Stimulated activated CD4-positive, alpha-beta T cell treated with anti-CD3 and anti-CD28 coated beads, TNF-alpha, amount 100 ng/mL, for 24 hours (primary cell): ENCODE measurements around the gene EFNA1.

ENCODE experiments used
- DNase-seq, 3 experiments: peaks; one replicate each; pipeline ENCODE4 v3.0.0-alpha.2; 2020; ENCODE audit warnings: low read depth in 3 of 3

Gene EFNA1

DNA sequence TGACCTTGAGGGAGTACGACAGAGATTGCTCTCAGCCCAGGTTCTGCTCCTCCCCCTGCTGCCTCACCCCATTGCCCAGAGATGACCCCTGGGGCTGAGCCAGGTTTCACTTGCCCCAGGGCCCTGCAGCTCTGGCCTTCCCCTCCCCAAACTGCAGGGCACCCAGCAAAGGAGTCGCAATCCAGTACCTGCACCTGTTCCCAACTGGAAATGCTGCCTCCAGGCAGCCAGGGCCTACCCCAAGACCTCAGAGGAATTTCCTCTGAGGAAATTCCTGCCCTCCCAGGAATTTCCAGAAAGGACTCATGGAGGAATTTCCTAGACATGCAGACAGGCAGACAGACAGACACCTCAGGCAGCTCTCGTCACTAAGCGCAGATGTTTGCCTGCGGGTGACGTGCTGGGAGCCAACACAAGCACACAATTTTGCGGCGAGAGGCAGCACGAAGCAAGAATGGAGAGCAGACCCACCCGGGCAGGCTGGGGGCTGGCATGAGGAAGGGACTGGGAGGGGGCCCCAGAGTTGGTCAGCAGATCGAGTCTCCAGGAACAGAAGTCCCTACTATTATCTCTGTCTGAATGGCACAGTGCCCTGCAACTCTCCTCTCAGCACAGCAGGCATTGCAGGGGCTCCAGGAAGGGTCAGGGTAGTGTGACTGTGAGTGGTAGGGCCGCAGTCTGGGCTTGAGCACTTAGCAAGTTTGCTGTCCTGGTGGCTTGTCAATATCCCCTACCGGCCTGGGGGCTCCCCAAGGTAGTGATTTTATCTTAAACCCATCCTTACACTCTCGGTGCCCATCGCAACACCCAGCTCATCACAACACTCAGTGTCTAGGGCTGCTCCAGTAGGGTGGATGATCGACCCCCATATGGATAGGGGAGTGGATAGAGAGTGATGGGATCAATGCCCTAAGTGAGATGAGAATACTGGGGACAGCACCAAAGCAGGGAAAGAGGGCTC lies 2.9 kb upstream of the EFNA1 start:
- no peak for DNase-seq

DNA sequence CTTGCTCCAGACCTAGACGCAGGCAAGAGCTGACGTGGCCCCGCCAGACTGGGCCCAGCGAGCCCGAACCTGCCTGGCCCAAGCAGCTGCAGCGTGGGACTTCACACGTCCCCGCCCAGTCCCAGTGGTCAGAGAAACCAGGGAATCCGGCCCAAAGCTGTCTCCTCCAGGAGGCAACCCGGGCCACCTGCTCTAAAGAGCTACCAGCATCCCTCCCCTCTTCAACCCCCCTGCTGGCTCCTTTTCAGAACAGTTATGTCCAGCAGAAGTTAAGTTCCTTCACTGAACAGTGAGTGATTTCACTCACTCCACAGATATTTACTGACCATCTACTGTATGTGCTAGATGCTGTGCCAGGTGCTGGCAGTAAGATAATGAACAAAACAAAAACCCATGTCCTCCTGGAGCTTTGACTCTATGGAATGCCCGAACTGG lies 2.1 kb upstream of the EFNA1 start:
- DNase-seq = no peak

DNA sequence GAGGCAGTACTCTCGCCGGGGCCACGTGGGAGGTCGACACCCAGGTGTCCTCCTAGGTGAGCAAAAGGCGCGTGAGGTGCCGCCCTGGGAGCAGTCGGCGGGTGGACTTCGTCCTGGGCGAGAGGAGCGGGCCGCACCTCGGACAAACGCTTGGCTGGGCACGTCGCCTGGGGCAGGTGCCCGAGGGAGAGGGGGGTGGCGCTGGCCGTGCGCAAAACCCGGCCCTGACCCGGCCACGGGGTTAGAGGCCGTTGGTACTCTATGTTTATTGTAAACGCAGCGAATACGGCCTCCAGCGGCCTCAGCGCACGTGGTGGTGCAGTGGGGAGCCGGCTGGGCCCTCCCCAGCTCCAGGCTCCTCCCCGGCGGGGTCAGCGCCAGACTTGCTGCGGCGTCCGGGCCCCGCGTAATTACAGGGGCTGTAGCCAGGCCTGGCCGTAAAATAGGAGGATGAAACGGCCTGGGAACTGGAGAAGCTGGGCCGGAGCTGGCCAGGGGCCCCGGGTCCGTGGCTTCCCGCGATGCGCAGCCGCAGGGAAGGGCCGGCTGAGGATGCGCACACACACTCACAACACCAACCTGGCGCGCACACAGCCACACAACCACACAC lies 1.6 kb upstream of the EFNA1 start:
- no peak for DNase-seq

DNA sequence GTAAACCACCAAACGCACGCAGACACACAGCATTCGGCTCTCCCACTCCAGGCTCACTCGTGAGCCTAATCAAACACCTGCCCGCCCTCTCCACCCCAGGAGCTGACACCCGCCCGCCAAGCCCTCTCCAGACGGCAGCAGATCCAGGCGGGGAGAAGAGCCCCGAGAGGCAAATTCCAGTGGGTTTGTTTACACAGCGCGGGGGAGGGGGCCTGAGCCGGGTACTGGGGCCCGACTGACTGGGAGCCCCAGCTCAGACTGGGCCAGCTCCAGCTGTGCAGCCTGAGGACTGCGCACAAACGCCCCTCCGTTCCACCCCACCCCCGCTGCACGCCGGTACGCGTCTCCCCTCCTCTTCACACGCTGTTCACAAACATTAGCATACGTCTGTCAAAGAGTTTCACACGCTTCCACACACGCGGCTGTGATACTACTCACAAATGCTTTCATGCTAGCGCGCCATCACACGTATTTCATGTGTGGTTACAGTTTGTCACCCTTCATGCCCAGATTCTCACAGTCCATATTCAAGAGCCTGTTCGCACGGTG lies 1.0 kb upstream of the EFNA1 start:
- peak in 1 of 3 experiments; percentile 5 for DNase-seq

DNA sequence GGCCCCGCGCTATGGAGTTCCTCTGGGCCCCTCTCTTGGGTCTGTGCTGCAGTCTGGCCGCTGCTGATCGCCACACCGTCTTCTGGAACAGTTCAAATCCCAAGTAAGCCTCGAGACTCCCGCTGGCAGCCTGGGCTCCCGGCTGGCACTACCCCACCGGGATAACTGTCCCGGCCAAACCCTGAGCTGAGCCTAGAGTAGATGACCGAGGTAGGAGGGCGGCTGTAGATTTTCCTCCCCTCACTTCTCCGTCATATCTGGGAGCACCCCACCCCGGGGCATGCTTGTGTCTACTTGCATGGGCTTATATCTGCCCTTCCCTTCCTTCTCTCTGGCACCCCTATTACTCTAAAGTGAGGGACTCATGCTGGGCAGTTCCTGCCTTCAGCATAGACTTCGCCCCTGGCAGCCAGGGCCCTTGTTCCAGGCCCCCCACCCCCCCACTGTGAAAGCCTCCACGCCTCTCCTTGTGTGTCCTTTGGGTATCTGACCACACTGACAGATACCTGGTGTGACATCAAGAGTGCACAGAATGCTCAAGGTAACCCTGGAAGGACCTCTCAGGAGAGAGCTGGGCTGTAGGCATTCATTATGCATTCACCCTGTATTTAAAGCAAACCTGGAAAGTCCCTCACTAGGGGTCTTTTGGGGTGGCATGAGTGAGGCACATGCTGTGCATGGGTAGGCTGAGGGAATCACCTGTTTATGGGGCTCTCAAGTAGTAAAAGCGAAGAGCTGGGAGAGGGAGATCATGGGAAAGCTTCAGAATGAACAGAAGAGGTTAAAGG lies 485 bp downstream of the EFNA1 start:
- no peak for DNase-seq

DNA sequence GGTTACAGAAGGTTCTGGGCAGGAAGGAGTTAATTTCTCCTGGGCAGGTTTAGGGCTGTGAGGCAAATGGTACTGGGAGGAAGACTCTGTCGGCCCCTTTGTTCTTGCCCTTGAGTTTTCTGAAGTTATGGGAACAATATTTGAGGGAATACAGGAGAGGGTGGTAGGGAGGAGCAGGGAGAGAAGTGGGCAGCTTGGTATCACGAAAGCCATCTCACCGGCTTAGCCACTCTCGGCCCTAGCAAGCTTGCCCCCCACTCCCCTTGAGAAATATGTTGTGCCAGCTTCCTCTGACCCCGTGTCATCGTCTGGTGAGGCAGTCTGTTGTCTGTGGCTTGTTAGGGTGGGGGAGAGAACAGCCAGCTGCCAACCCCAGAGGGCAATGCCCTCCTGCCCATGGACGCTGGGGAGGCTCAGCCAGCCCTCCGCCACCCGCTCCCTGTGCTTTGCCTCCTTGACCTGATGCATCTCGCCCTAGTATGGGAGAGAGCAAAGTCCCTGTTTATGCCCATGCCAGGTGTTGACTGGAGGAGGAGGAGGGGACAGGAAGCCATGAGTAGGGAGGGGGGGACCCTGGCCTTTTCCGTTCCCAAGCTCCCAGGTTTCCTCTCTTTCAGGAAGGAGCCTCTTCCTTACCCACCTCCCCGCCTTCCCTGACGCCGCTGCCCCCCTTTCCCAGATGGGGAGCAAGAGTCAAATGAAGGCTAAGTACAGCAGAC lies 1.2 kb downstream of the EFNA1 start:
- DNase-seq = no peak

DNA sequence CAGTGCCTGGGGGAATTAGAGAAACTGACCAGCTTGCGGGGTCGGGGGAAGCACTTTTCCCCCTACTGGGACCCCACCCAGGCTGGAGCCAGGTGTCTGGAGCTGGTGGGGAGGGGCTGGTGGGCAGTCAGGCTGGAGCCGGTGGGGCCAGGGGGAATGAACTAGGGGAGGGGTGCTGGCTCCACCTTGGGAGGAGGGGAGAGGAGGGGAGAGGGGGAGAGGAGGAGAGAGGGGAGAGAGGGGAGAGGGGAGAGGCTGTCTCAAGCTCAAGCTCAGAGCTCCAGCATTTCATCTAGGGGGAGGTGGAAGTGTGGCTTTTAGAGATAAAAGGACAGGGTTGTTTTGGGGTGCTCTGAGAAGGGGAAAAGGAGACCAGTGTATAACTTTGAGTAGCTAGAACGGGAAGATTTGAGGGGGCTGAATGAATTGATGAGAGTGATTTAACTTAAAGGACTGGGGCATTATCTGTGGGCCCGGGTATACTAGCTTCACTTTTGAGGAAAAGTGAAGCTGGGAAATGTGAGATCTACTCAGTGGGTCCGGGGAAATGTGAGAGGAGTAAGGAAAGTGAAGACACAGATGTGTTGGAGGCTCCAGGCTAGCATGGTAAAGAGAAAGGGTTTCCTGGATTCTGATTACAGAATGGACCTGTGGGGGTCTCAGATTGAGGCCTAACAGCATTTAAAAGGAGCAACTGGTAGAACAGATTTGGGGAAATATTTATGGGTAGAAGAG lies 2.8 kb downstream of the EFNA1 start:
- no peak for DNase-seq

DNA sequence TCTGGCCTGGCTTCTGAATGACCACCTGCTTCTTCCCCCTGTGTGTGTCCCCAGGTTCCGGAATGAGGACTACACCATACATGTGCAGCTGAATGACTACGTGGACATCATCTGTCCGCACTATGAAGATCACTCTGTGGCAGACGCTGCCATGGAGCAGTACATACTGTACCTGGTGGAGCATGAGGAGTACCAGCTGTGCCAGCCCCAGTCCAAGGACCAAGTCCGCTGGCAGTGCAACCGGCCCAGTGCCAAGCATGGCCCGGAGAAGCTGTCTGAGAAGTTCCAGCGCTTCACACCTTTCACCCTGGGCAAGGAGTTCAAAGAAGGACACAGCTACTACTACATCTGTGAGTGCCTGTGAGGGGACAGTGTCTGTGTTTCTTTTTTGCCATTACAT lies 3.6 kb downstream of the EFNA1 start:
- DNase-seq = no peak

DNA sequence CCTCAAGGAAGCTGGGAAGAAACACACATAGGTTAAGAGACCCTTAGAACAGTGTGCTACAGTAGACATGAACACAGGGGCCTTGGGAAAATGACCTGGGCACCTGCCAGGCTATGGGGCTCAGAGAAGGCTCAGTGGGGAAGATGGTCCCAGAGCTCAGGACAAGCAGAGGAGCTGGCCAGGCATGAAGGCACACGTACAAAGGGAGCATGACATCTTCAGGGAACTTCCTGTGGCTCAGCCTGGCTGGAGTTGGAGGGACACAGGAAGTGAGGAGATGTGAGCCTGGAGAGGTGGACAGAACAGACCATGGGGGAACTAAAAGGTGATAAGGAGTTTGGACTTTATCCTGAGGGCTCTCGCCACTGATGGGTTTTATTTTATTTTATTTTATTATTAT lies 4.2 kb downstream of the EFNA1 start:
- DNase-seq = no peak

DNA sequence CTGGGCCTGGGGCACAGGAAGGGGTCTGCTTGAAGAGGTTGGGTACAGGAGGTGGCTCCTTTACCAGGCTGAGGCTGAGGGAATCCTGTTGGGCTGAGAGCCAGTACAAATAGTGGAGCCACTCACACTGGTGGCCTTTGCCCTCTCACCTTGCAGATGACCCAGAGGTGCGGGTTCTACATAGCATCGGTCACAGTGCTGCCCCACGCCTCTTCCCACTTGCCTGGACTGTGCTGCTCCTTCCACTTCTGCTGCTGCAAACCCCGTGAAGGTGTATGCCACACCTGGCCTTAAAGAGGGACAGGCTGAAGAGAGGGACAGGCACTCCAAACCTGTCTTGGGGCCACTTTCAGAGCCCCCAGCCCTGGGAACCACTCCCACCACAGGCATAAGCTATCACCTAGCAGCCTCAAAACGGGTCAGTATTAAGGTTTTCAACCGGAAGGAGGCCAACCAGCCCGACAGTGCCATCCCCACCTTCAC lies 6.2 kb downstream of the EFNA1 start:
- DNase-seq = no peak

DNA sequence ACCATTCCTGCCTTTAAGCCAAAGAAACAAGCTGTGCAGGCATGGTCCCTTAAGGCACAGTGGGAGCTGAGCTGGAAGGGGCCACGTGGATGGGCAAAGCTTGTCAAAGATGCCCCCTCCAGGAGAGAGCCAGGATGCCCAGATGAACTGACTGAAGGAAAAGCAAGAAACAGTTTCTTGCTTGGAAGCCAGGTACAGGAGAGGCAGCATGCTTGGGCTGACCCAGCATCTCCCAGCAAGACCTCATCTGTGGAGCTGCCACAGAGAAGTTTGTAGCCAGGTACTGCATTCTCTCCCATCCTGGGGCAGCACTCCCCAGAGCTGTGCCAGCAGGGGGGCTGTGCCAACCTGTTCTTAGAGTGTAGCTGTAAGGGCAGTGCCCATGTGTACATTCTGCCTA lies 6.6 kb downstream of the EFNA1 start:
- DNase-seq = no peak

DNA sequence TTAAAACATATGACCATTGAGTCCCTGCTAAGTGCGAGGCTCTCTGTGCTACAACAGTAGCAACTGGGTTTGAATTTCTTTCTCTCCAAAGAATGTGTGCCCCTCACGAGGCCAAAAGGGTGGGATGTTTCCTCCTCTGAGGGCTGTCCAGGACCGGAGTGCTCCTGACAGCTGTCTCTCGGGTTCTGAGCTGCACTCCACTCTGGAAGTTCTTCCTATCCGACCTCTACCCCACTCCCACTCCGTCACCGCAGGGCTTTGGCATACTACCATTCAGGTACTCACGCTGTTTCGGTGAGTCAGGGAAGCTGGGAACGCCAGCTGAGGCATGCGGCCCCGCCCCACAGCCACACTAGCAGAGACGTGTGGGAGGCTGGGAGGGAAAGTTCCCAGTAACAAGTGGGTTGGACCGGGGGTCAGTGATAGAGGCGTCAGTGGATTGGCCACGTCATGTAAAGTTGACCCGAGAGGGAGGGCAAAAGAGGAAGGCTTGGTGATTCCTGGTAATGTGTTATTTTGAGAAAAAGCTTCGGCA lies 7.3 kb downstream of the EFNA1 start:
- DNase-seq = peak; percentile 57 to 87 (median 65)

DNA sequence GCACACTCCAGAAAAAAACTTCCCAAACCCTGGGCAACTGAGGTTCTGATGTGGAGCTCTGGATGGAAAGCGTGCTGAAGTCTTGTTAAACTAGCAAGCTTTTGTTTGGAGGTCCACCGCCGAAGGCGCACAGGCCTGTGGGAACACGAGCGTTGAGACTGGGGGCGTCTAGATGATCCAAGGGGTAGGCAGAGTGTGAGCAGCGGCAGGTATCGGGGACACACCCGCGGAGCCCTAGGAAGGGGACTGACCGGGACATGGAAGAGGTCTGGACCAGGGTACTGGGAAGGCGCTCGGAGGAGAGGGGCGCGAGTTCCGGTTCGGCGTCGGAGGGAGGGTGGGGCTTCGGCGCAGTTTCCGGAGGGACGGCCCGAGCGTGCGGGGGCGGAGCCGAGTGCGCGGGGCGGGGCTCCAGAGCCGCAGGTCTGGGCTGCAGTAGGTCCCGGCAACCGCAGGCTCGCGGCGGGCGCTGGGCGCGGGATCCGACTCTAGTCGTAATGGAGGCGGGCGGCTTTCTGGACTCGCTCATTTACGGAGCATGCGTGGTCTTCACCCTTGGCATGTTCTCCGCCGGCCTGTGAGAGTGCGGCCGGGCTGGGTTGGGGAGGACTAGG lies 7.8 kb downstream of the EFNA1 start, which contains the start of gene SLC50A1:
Gene SLC50A1 (plus strand): TSS at position 438 of the 614 bp plus-strand sequence. CDS start 60 bp downstream, at position 498.
- peak; percentile 83 to 94 (median 93) for DNase-seq

DNA sequence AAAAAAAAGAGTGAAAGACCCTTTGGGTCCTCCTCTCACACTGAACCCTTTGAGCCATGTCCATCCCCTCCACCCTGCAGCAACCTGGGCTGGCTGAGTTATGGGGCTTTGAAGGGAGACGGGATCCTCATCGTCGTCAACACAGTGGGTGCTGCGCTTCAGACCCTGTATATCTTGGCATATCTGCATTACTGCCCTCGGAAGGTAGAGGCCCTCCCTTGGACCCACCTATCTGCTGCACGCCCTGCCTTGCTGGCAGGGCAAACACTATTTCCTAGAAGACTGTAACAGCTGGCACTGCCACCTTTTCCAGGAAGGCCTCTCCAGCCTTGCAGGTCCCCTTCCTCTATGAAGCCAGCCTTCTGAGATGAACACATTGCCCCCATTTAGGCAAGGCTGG lies 9.1 kb downstream of the EFNA1 start:
- no peak for DNase-seq

DNA sequence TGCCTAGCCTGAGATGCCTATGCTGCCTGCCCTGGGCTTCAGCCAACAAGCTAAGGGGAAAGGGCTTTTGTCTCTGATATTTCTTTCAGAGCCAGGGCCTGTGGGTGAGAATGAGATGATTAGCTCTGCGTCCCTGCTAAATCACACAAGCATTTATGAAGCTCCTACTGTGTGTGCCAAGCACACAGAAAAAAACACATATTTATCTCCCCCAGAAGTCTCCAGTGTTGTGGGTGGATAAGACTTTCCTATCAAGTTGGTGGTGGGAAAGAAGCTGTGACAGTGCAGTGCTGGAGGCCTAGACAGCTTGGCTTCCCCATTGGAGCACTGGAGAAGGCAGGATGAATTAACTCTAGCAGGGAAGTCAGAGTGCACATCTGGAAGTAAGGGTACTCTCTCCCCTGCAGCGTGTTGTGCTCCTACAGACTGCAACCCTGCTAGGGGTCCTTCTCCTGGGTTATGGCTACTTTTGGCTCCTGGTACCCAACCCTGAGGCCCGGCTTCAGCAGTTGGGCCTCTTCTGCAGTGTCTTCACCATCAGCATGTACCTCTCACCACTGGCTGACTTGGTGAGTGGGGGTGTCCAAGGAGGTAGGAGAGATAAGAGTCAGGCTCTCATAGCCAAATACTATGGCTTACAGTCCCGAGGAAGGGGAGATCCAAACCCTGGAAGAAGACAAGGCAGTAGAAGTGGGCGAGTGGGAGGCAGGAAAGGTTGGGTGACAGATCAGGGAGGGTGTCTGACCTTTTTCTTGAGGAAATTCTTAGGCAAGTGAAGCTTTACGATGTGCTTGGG lies 9.7 kb downstream of the EFNA1 start:
- DNase-seq = no peak

DNA sequence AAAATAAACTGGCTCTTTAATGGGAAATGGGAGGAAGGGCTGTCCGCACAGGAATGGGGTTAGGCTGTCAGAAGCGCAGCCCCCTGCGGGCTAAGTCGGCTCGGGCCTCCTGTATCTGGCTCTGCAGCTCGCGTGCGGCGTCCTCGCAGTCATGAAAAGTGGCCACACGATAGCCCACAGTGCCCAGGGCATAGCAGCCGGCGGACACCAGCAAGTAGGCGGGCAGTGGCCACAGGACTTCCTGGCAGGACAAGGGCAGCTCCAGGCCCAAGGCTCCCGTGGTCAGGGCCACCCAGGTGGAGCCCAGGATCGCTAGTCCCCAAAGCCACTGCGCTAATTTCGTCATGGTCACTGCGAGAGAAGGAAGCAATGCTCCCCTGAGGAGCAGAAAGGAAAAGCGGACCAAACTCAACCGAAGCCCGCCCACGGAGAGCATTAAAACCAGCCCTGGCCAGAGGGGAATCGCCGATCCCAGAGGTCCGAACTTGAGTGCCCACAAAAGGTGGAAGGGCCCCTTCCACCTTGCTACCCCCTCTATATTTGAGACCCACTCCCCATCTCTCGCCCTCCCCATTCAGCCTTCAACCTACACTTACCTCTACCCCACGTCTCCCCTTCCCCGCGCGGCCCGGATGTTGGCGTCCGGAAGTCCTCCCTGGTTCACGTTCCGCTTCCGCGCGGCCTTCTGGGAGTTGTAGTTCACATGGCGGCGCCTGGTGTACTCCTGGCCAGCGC lies 12.4 kb downstream of the EFNA1 start, which contains the start of gene DPM3:
Gene DPM3 (minus strand): TSS at position 637 of the 735 bp plus-strand sequence. CDS start 291 bp downstream, at position 346.
- peak; percentile 85 to 91 (median 86) for DNase-seq

DNA sequence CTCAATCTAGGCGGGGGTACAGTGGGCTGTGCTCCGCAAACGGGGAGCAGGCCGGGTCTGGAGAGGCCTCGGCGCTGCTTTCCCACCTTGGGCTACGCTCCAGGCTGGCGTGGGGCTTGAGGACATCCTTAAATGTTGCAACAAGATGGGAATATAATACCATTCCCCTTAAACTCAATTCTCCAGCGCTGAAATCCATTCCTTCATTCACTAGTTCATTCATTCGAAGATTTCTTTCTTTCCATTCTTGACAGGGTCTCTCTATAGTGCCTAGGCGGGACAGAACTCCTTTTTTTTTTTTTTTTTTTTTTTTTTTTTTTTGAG lies 12.9 kb downstream of the EFNA1 start:
- no peak for DNase-seq

DNA sequence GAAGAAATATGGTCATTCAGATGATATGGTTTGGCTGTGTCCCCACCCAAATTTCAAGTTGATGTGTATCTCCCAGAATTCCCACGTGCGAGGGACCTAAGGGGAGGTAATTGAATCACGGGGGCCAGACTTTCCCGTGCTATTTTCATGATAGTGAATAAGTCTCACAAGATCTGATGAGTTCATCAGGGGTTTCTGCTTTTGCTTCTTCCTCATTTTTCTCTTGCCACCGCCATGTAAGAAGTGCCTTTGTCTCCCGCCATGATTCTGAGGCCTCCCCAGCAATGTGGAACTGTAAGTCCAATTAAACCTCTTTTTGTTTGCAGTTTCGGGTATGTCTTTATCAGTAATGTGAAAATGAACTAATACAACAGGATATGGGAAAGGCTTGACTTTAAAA lies 14.1 kb downstream of the EFNA1 start:
- no peak for DNase-seq
